Right lobe of liver (tissue), 6 donors: ENCODE measurements around the gene PGGT1B. TPM values are rescaled to one million over a fixed set of nuclear protein-coding genes. Genes with fewer than 3 reads are reported as not detected.
A peak's percentile ranks its signal among the peaks of the same experiment; 100 is the strongest.

Experiments
- ATAC-seq, 4 donors: fragments of 200-7000 bp; cut with Tn5 transposase; one replicate each; pipeline ENCODE4 v1.9.1; 2020; ENCODE audit warnings: mild to moderate bottlenecking in 4 of 4, moderate library complexity in 4 of 4
- DNase-seq, 3 donors: peaks; one replicate each; pipeline ENCODE4 v3.0.0-alpha.2; 2020
- H3K27ac ChIP-seq, 3 donors: fragments of 200-600 bp; one replicate each; pipeline ENCODE4 v1.8.0; 2022
- H3K27me3 ChIP-seq, 2 donors: fragments of 200-600 bp; one replicate each; pipeline ENCODE4 v1.8.0; 2022
- H3K36me3 ChIP-seq, 4 donors: fragments of 200-600 bp; sonication (generic) in 1 of 4; one replicate each; pipeline versions ENCODE4 v1.5.1 to v1.8.0; 2017 to 2022; ENCODE audit warnings: control low read depth in 1 of 4
- H3K4me1 ChIP-seq, 4 donors: fragments of 200-600 bp; sonication (generic) in 1 of 4; one replicate each; pipeline versions ENCODE4 v1.5.1 to v1.8.0; 2017 to 2022; ENCODE audit warnings: control low read depth in 1 of 4
- H3K4me3 ChIP-seq, 3 donors: fragments of 200-600 bp; one replicate each; pipeline ENCODE4 v1.8.0; 2022
- H3K9me3 ChIP-seq, 4 donors: fragments of 200-600 bp; sonication (generic) in 1 of 4; one replicate each; pipeline versions ENCODE4 v1.5.1 to v1.8.0; 2017 to 2022; ENCODE audit warnings: control low read depth in 1 of 4
- CTCF ChIP-seq, 4 donors: fragments of 200-600 bp in 3 of 4; fragments of 450-650 bp in 1 of 4; IDR thresholded peaks; one replicate each; pipeline versions ENCODE4 v1.5.1 to v1.8.0; 2016 to 2022; ENCODE audit warnings: antibody characterized with exemption in 4 of 4, mild to moderate bottlenecking in 2 of 4
- POLR2A ChIP-seq: fragments of 450-650 bp; IDR thresholded peaks from one replicate; pipeline ENCODE4 v1.6.1; 2017; ENCODE audit warnings: antibody characterized with exemption, mild to moderate bottlenecking
- WGBS: methylation state at CpG from one replicate; pipeline ENCODE4 v1.1.6; 2018; ENCODE audit warnings: low coverage, low lambda C conversion rate; ENCODE audit not compliant: insufficient coverage; ENCODE audit errors: missing lambda C conversion rate; 5-methylcytosine and 5-hydroxymethylcytosine counted together
- intact Hi-C, 2 donors: fragments of 100-400 bp; cut with DNase I; formaldehyde crosslinking; loops; one replicate each; pipeline versions ENCODE4 v1.11.2 to v1.14.1; 2022
- total RNA-seq, 6 experiments: library from RNA; depleted of rRNA in 2 of 6; stranded (reverse); fragments of >200 nt in 2 of 6; fragmentation: NEBNext Ultra II Directional in 3 of 6; extraction: Animal tissue kit (Norgen Biotek cat#: 25700) in 3 of 6; gene quantifications; one replicate each; pipeline versions ENCODE4 v1.1.0 to v1.2.4, GENCODE V29; 2016 to 2023
- donor health status: DM: no; HTN: yes; CAD: no.
- donor health status: DM: no; HTN: no; CAD: no.
- donor health status: DM: no; HTN: no; CAD: no.
- donor health status: DM: no; HTN: yes; CAD: no.
- donor health status: DM: no; HTN: yes; CAD: no.

PGGT1B gene
- total RNA-seq, 6 experiments from 2014 or later: 7.1 to 29.3 (median 21.1) TPM

- no peaks in the 10 kb centered on the region for H3K27me3 ChIP-seq
- H3K4me1 ChIP-seq: peaks cover 0 to 9% (median 0%) of the 10 kb centered on the region in 4 donors
- WGBS: 37% methylated on average over 8 of the region's 11 CpGs
- no peaks in the 10 kb centered on the region for H3K36me3 ChIP-seq
- ATAC-seq (peak; percentile 8 to 17 (median 10)), DNase-seq (no peak)
- H3K27ac ChIP-seq: no peak overlapping the region
- H3K9me3 ChIP-seq: no peaks in the 10 kb centered on the region
- intact Hi-C loops: no loop called here
- TF ChIP-seq POLR2A: no peak
- TF ChIP-seq CTCF (IDR thresholded peaks at IDR 0.05): no peak
- H3K4me3 ChIP-seq: peak overlapping the region; percentile 82 to 85 (median 85)
Observed at GRCh38 chr5:115295777-115296123, 33.1 kb upstream of the PGGT1B start.

GRCh38 chr5:115291397-115291796, 28.7 kb upstream of the PGGT1B start:
- no peaks in the 10 kb centered on the region for H3K9me3 ChIP-seq
- no peak overlapping the region for H3K4me3 ChIP-seq
- intact Hi-C loops: no loop called here
- DNase-seq (no peak), ATAC-seq (no peak)
- no peak for TF ChIP-seq POLR2A
- H3K36me3 ChIP-seq: no peaks in the 10 kb centered on the region
- peaks cover 0 to 9% (median 0%) of the 10 kb centered on the region in 4 donors for H3K4me1 ChIP-seq
- no peaks in the 10 kb centered on the region for H3K27me3 ChIP-seq
- no peak overlapping the region for H3K27ac ChIP-seq

GRCh38 chr5:115289104-115289503, 26.4 kb upstream of the PGGT1B start:
- ATAC-seq: peak in 1 of 4 donors; percentile 30
- DNase-seq: no peak
- intact Hi-C loops: no loop called here
- Histone ChIP-seq H3K9me3 (no peaks in the 10 kb centered on the region), H3K27ac (no peak overlapping the region), H3K4me1 (no peaks in the 10 kb centered on the region), H3K4me3 (no peak overlapping the region), H3K27me3 (no peaks in the 10 kb centered on the region), H3K36me3 (no peaks in the 10 kb centered on the region)
- no peak for TF ChIP-seq POLR2A
- TF ChIP-seq CTCF (IDR thresholded peaks at IDR 0.05): no peak
- WGBS: 82% methylated on average over 4 of the region's 4 CpGs

- Histone ChIP-seq H3K4me1 (no peaks in the 10 kb centered on the region), H3K27me3 (no peaks in the 10 kb centered on the region), H3K9me3 (no peaks in the 10 kb centered on the region), H3K36me3 (no peaks in the 10 kb centered on the region), H3K27ac (no peak overlapping the region), H3K4me3 (no peak overlapping the region)
- 80% methylated on average over 1 of the region's 1 CpG for WGBS
- TF ChIP-seq CTCF (IDR thresholded peaks at IDR 0.05): no peak
- no peak for TF ChIP-seq POLR2A
- intact Hi-C loops: no loop called here
- ATAC-seq (no peak), DNase-seq (no peak)
Observed at GRCh38 chr5:115284021-115284420, 21.3 kb upstream of the PGGT1B start.

GRCh38 chr5:115282131-115282530, 19.5 kb upstream of the PGGT1B start:
- Histone ChIP-seq H3K27me3 (no peaks in the 10 kb centered on the region), H3K4me1 (no peaks in the 10 kb centered on the region), H3K4me3 (no peak overlapping the region), H3K9me3 (no peaks in the 10 kb centered on the region), H3K27ac (no peak overlapping the region), H3K36me3 (no peaks in the 10 kb centered on the region)
- DNase-seq (no peak), ATAC-seq (no peak)
- no peak for TF ChIP-seq CTCF (IDR thresholded peaks at IDR 0.05)
- no peak for TF ChIP-seq POLR2A
- intact Hi-C loops: no loop called here
- 89% methylated on average over 1 of the region's 1 CpG for WGBS
